ENCODE data around the gene FRMD6.

The FRMD6 gene

GRCh38 chr14:51711505-51711904 lies 59.8 kb downstream of the FRMD6 start:
- no peak overlapping the region for H3K4me3 ChIP-seq (ENCODE audit: low read length)
- TF ChIP-seq EZH2phosphoT487 (IDR thresholded peaks at IDR 0.05; ENCODE audit: borderline replicate concordance, low read length) (no peak), CTCF (IDR thresholded peaks at IDR 0.05; ENCODE audit: low read depth, low read length, poor library complexity, severe bottlenecking) (no peak)
- H3K4me1 ChIP-seq (ENCODE audit: control insufficient read depth, low read length) = no peaks in the 10 kb centered on the region
- no peaks in the 10 kb centered on the region for H3K36me3 ChIP-seq (ENCODE audit: control insufficient read depth, low read length)
- no peaks in the 10 kb centered on the region for H3K9me3 ChIP-seq (ENCODE audit: control insufficient read depth, insufficient read depth, low read length)
- no peaks in the 10 kb centered on the region for H3K79me2 ChIP-seq (ENCODE audit: control insufficient read depth, low read length)
- no peaks in the 10 kb centered on the region for H4K20me1 ChIP-seq (ENCODE audit: control insufficient read depth, insufficient read depth, low read depth, low read length)
- no peaks in the 10 kb centered on the region for H3K9me2 ChIP-seq (replicated peaks; ENCODE audit: control insufficient read depth, low read length)
- H3F3A ChIP-seq (ENCODE audit: control insufficient read depth, insufficient read depth) = no peaks in the 10 kb centered on the region
- no peak overlapping the region for H3K27ac ChIP-seq (ENCODE audit: low read depth, low read length)
- H3K4me2 ChIP-seq (ENCODE audit: low read length) = no peak overlapping the region
- no peaks in the 10 kb centered on the region for H3K27me3 ChIP-seq (ENCODE audit: control insufficient read depth, low read length)

- TF ChIP-seq CTCF (IDR thresholded peaks at IDR 0.05; ENCODE audit: low read depth, low read length, poor library complexity, severe bottlenecking) = no peak
- TF ChIP-seq EZH2phosphoT487 (IDR thresholded peaks at IDR 0.05; ENCODE audit: borderline replicate concordance, low read length) = no peak
- H4K20me1 ChIP-seq (ENCODE audit: control insufficient read depth, insufficient read depth, low read depth, low read length) = no peaks in the 10 kb centered on the region
- no peaks in the 10 kb centered on the region for H3F3A ChIP-seq (ENCODE audit: control insufficient read depth, insufficient read depth)
- no peak overlapping the region for H3K4me2 ChIP-seq (ENCODE audit: low read length)
- H3K4me1 ChIP-seq (ENCODE audit: control insufficient read depth, low read length) = no peaks in the 10 kb centered on the region
- H3K36me3 ChIP-seq (ENCODE audit: control insufficient read depth, low read length) = no peaks in the 10 kb centered on the region
- no peaks in the 10 kb centered on the region for H3K9me3 ChIP-seq (ENCODE audit: control insufficient read depth, insufficient read depth, low read length)
- H3K79me2 ChIP-seq (ENCODE audit: control insufficient read depth, low read length) = no peaks in the 10 kb centered on the region
- no peaks in the 10 kb centered on the region for H3K27me3 ChIP-seq (ENCODE audit: control insufficient read depth, low read length)
- no peak overlapping the region for H3K4me3 ChIP-seq (ENCODE audit: low read length)
- no peak overlapping the region for H3K27ac ChIP-seq (ENCODE audit: low read depth, low read length)
- no peaks in the 10 kb centered on the region for H3K9me2 ChIP-seq (replicated peaks; ENCODE audit: control insufficient read depth, low read length)
These were observed 63.5 kb downstream of the FRMD6 start for GRCh38 chr14:51715250-51715649.

GRCh38 chr14:51715742-51716141 lies 64.0 kb downstream of the FRMD6 start:
- H3K27me3 ChIP-seq (ENCODE audit: control insufficient read depth, low read length) = no peaks in the 10 kb centered on the region
- no peaks in the 10 kb centered on the region for H3K79me2 ChIP-seq (ENCODE audit: control insufficient read depth, low read length)
- TF ChIP-seq EZH2phosphoT487 (IDR thresholded peaks at IDR 0.05; ENCODE audit: borderline replicate concordance, low read length) (no peak), CTCF (IDR thresholded peaks at IDR 0.05; ENCODE audit: low read depth, low read length, poor library complexity, severe bottlenecking) (no peak)
- no peaks in the 10 kb centered on the region for H3K4me1 ChIP-seq (ENCODE audit: control insufficient read depth, low read length)
- H3K4me3 ChIP-seq (ENCODE audit: low read length) = no peak overlapping the region
- H3F3A ChIP-seq (ENCODE audit: control insufficient read depth, insufficient read depth) = no peaks in the 10 kb centered on the region
- H4K20me1 ChIP-seq (ENCODE audit: control insufficient read depth, insufficient read depth, low read depth, low read length) = no peaks in the 10 kb centered on the region
- H3K36me3 ChIP-seq (ENCODE audit: control insufficient read depth, low read length) = no peaks in the 10 kb centered on the region
- no peaks in the 10 kb centered on the region for H3K9me2 ChIP-seq (replicated peaks; ENCODE audit: control insufficient read depth, low read length)
- no peaks in the 10 kb centered on the region for H3K9me3 ChIP-seq (ENCODE audit: control insufficient read depth, insufficient read depth, low read length)
- H3K4me2 ChIP-seq (ENCODE audit: low read length) = no peak overlapping the region
- no peak overlapping the region for H3K27ac ChIP-seq (ENCODE audit: low read depth, low read length)

- Histone ChIP-seq H3K9me3 (ENCODE audit: control insufficient read depth, insufficient read depth, low read length) (no peaks in the 10 kb centered on the region), H3K27ac (ENCODE audit: low read depth, low read length) (no peak overlapping the region), H3F3A (ENCODE audit: control insufficient read depth, insufficient read depth) (no peaks in the 10 kb centered on the region), H3K4me3 (ENCODE audit: low read length) (no peak overlapping the region), H3K4me2 (ENCODE audit: low read length) (no peak overlapping the region), H3K36me3 (ENCODE audit: control insufficient read depth, low read length) (no peaks in the 10 kb centered on the region), H3K79me2 (ENCODE audit: control insufficient read depth, low read length) (no peaks in the 10 kb centered on the region), H3K27me3 (ENCODE audit: control insufficient read depth, low read length) (no peaks in the 10 kb centered on the region), H3K4me1 (ENCODE audit: control insufficient read depth, low read length) (no peaks in the 10 kb centered on the region), H3K9me2 (replicated peaks; ENCODE audit: control insufficient read depth, low read length) (no peaks in the 10 kb centered on the region), H4K20me1 (ENCODE audit: control insufficient read depth, insufficient read depth, low read depth, low read length) (no peaks in the 10 kb centered on the region)
- TF ChIP-seq EZH2phosphoT487 (IDR thresholded peaks at IDR 0.05; ENCODE audit: borderline replicate concordance, low read length) = no peak
- TF ChIP-seq CTCF (IDR thresholded peaks at IDR 0.05; ENCODE audit: low read depth, low read length, poor library complexity, severe bottlenecking) = no peak
These were observed 64.9 kb downstream of the FRMD6 start for GRCh38 chr14:51716610-51717009.

All from DOHH2 (cell line).